GM18873 (cell line): Measurements from ENCODE around the gene IQCC.
"Not testable (repeated sequence)": the region's sequence is repeated elsewhere in the genome, so short reads cannot be mapped to it uniquely, and the experiment has no call there.

Source experiments
- ATAC-seq: cut with Tn5 transposase; IDR thresholded peaks from one replicate; pipeline ENCODE4 v1.9.1; 2021; ENCODE audit warnings: mild to moderate bottlenecking, moderate library complexity, moderate number of reproducible peaks; ENCODE audit not compliant: unreplicated experiment, low FRiP score

The IQCC gene

DNA sequence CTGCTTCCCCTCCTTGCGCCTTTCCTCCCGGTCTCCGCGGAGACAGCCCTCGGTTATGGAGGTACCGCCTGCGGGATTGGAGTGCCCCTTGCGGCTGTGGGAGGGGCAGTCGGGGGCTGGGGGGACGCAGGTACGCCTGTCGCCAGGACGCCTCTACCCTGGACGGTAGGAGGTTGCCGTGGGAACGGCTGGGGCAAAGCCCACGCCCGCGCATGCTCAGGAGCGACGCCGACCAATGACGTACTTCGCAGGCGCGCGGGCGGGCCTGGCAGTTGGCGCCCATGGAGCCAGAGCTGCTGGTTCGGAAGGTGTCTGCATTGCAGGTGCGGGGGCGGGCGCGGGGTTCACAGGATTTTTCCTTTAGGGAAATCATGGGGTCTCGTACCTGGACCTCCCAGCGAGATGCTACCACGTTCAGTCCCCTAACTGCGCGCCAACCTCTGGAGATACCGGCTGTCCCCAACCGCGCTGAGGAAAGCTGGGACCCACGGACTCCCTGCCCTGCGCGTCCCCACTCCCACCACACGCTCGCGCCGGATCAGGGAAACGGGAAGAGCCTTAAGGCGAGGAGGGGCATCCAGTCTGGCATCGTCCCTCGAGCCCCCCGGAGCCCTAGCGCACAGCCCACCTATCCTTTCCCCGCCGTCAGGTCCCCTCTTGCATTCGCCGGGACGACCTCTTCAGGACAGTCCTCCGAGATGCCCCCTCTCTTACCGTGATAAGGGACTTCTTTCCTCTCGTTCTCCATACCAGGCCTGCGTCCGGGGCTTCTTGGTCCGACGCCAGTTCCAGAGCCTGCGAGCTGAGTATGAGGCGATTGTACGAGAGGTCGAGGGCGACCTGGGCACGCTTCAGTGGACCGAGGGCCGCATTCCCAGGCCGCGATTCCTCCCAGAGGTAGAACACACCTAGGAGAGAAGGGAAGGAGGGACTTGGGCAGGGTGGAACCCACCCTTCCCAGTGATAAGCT lies at the start of gene IQCC:
TSS of gene IQCC (plus strand) at position 271 of the 970 bp plus-strand sequence. CDS start at position 282, 11 bp downstream.
- ATAC-seq = no peak

DNA sequence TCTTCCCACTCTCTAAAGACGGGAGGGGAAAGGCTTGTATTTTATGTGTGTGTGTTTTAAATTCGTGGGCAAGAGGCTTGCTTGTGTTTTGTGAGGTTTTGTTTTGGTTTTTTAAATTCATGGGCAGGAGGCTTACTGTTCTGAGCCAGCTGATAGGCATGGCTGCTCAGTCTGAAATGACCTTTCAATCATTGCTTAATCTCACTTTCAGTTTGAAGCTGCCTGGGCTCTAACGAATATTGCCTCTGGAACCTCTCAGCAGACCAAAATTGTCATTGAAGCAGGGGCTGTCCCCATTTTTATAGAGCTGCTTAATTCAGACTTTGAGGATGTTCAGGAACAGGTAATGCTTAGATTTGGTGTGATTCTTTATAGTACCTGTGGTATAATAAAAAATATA lies 46.3 kb upstream of the IQCC start:
- ATAC-seq = no peak

DNA sequence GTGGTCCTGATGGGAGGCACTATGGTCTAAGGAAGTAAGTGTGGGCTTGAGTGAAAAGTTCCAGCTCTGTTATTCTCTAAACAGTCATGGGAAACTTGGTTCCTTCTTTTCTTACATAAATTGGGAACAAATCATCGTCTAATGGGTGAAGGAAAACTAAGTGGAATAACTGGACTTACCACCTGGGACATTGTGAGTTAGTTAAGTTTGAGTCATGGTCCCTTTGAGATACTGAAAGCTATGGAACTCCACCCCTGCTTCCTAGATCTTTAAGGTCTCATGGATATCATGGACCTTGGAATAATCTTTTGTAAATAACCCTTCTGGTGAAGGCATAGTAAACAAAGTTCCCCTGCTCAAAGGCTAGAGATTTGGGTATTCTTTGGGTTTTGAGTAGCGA lies 42.1 kb upstream of the IQCC start:
- ATAC-seq = no peak

DNA sequence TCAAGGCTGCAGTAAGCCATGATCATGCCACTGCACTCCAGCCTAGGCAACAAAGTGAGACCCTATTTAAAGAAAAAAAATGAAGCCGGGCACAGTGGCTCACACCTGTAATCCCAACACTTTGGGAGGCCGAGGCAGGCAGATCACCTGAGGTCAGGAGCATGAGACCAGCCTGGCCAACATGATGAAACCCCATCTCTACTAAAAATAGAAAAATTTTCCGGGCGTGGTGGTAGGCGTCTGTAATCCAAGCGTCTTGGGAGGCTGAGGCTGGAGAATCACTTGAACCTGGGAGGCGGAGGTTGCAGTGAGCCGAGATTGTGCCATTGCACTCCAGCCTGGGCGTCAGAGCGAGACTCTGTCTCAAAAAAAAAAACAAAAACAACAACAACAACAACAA lies 39.8 kb upstream of the IQCC start:
- not testable (repeated sequence) for ATAC-seq

DNA sequence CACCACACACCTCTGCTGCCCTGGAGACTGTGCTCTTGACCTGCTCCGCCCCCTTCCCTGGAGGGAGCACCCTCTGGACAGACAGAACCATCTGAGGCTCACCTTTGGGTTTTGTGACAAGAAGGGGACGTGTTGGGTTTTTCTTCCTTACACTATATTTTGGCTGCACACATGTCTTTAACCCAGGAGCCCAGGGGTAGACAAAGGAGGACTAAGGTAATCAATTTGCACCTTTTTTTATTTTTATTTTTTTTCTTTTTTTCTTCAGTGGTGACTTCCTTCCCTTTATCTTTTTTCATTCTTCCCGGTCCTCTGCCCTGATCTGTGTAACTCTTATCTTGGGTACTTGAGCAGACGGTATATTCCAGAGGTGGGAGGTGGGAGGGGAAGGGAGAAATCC lies 34.5 kb upstream of the IQCC start:
- no peak for ATAC-seq

DNA sequence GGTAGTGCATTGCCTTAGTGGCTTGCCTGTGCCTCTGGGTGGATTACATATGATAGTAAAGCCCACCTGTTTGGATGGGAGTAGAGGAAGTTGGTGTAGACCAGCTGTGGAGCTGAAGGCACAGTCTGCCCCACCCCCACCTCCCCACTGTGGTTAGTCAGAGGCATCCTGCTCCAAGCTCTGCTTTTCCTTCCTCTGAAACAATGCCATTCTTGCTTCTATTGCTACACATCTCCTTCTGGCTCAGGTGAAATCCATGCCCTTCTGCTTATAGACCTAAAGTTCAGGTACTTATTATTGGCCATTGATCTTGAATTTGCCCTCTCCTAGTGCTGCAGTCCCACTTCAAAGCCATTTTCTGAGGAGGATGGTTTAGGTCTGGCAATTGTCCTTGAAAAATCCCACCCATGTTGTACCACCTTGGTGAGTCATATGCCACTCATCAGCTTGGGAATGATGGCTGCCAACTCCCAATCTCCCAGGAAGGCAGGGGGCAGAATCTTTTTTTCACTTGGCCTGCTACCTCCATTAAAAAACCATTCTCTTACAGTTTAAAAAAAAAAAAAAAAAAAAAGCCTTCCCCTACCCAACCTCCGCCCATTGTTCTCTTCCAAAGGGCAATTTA lies 32.7 kb upstream of the IQCC start:
- no peak for ATAC-seq

DNA sequence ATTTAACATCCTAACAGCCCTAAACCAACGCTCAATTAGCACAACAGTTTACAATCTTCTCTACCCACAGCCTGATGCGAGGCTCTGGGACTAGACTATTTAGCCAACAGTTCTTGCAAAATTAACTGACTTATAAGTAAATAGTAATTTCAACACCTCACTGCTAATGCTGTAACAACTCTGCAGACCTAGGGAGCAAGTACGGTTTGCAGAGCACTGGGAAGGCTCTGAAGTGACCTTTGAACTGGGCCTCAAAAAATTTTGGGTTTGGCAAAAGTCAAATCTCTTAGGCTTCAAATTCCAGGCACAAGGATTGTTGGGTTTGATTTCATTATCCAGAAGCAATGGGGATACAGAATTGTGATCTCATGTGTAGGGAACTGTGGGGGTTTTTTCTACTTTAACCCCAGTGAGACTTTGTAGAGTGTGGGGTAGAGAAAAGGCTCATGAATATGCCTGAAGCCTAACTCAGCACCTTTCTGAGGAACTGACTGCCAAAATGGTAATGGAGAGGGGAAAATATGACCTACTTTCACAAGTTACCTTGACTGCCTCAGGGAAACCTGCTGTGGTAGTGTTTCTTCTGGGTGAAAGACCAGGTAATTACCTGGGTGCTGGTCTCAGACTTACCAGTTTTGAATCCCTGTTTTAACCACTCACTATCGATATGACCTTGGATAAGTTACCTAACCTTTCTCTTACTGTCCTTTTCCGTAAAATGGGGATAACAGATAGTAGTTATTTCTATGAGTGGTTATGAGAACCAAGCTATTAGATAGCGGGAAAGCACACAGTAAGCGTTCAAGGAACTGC lies 26.9 kb upstream of the IQCC start:
- ATAC-seq = no peak

DNA sequence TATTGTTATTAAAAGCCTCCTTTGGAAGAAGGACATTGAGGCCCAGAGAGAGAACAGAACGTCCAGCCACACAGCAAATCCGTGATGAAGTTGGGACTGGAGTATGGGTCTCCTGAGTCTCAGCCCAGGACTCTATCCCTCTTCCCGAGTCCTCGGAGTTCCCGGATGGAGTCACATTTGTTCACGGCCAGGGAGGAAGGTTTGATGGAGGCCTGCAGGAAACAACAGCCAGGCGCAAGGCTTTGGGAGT lies 26.4 kb upstream of the IQCC start:
- ATAC-seq = peak; percentile 13

DNA sequence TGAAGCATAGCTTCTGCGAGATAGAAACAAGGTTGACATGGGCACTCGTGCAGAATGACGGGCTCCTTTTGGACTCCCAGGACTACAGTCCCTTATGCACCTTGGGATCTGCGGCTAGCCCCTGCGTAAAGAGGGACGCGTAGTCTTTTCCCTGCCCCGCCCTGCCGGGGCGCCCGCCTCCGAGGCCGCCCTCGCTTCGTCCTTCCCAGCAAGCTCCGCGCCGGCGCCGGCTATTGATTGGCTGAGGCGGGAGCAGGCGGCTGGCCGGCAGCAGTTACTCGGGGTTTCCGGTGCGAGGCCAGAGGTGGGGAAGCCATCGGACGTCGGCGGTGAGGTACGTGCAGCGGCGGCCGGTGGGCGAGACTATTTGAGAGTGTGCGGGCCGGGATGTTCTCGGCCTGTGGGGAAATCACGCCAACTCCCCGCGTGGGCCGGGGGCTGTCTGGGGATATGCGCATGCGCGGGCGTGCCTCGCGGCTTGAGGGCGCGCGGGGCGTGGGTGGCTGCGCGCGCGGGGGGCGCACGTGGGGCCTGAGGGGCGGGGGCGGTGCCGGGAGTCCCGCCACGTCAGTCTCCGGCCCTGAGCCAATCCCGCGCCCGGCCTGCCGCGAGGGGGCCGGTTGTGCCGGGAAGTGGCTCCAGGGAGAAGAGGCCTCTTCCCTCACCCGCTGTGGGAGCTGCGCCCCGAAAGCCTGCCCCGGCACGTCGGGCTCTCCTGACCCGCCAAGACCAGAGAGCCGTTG lies 25.9 kb upstream of the IQCC start, which contains the start of gene TXLNA:
TSS of gene TXLNA (plus strand) at position 233 of the 743 bp plus-strand sequence. CDS start 671 bp downstream, outside the sequence.
- ATAC-seq = peak; percentile 68

DNA sequence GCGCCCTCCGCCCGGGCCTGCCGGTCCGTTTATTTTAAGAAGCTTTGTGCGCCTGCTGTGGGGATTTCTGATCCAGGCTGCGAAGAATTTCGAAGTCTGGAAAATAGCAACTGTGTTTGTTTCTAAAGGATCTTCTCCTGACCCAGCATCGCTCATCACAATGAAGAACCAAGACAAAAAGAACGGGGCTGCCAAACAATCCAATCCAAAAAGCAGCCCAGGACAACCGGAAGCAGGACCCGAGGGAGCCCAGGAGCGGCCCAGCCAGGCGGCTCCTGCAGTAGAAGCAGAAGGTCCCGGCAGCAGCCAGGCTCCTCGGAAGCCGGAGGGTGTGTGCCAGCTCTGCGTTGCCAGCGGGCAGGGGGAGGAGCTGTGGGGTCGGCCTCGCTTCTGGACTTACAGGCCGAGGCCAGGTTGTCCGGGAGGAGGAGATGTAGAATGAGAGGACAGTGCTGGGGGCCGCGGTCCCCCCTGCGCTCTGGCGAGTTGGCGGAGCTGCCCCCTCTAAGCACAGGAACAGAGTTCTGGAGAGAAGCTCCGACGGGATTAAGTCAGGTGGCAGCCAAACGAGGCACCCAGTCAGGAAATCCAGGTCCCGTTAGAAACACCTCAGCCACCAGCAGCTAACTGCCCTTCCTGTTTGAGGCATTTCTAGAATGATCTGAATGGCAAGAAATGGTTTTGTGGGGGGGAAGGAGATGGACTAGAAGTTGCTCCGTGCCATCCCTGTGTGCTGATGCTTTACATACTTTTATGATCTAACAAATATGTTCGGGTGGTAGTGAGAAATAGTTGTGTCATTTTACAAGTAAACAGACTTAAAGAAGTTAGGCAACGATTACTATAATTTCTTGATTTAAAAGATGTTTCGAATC lies 25.0 kb upstream of the IQCC start:
- no peak for ATAC-seq

DNA sequence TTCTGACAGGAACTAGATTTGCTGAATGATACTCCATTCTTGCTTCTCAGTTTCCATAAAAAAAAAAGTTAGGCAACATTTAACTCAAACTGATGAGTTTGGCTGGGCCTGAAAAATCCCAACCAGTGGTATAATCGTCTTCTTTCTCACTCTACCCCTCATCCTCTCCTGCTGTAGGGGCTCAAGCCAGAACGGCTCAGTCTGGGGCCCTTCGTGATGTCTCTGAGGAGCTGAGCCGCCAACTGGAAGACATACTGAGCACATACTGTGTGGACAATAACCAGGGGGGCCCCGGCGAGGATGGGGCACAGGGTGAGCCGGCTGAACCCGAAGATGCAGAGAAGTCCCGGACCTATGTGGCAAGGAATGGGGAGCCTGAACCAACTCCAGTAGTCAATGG lies 24.4 kb upstream of the IQCC start:
- no peak for ATAC-seq

DNA sequence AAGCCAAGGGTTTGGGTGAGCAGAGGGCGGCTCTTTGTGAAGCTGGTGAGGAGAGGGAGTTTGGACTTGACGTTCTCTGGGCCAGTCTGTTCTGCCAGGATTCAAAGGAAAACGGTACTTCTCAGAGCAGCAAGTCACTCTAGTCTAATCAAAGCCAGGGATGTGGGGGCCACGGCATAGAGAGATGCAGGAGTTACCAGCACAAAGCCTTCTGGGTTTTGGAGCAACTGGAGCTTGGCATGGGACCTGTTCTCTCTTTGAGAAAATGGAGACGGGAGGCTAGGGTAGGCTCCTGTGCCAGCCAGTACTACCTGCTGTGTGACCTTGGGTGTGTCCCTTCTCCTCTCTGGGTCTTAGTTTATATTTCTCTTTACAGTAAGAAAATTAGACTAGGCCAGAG lies 23.9 kb upstream of the IQCC start:
- no peak for ATAC-seq

DNA sequence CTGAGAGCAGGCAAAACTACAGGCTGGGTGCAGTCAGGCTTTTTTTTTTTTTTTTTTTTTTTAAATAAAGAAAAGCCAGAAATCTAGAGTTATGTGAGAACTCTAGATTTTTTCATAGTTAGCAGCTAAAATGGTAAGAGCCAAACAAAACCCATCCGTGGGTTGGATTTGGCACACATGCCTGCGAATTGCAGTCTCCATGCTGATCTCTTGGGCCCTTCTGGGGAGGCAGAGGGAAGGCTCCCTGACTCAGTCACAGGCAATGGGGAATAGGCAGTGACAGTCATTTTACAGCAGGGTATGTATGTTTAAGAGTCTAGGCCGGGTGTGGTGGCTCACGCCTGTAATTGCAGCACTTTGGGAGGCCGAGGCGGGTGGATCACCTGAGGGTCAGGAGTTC lies 23.4 kb upstream of the IQCC start:
- ATAC-seq = no peak

DNA sequence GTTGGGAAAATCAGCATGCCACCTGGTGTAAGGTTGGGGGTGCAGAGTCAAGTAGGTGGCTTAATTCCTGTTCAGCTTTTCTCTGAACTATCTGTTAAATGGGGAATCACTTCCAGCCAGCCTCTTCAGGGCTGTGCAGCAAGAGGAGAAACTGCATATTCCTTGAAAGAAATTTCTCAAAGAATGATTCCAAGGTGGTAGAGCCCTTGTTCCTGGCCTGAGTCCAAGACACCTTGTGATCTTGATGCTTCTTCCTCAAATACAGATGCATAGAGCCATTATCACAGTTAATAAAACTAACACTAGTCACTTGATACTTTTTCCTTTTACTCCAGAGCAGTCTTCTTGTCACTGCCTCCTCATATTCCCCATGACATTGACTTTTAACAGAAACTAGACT lies 20.8 kb upstream of the IQCC start:
- ATAC-seq = no peak

DNA sequence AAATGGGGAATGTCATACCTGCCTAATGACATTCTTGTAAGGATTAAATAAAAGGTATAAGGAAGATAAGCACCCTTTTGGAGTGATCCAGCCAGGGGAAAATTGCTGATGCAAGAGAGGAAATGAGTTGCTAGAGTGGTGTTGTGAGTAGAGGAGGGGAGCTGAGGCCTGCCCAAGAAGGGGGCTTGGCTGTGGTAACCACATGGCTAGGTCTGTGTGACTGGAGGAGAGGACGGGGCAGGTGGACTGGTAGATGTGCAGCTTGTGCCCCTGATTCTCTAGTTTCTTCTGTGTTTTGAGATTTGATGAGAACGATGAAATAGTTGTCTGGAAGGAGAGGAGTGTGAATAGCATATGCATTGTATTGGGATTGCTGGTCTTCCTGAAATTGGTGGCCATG lies 19.4 kb upstream of the IQCC start:
- ATAC-seq = no peak

DNA sequence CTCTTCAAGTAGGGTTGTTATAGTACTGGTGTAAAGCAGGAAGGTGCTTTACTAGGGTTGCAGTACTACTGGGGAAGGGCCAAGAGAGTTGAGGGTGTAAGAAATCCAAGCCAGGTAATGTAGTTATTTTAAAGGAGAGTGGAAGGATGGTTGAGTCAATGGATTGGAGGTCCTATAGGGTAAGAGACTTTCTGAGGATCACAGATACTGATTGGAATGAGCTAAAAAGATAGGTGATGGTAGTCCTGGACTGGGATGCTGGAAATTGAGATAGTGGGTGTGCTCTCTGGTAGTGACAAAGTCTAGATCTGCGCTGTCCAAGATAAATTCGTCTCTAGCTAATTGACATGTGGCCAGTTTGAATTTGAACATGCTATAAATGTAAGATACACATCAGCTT lies 19.0 kb upstream of the IQCC start:
- ATAC-seq = no peak

DNA sequence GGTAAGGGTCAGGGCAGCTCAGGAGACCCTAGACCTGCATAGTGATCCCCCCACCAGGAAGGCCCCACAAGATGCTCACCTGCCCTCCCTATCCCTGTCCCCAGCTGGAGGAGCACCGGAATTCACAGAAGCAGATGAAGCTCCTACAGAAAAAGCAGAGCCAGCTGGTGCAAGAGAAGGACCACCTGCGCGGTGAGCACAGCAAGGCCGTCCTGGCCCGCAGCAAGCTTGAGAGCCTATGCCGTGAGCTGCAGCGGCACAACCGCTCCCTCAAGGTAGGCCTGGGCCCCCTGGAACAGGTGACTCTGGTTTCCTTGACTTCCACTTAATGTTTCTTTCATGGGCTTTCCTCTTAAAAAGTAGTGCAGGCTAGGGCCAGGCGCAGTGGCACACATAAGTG lies 17.6 kb upstream of the IQCC start:
- ATAC-seq = no peak

DNA sequence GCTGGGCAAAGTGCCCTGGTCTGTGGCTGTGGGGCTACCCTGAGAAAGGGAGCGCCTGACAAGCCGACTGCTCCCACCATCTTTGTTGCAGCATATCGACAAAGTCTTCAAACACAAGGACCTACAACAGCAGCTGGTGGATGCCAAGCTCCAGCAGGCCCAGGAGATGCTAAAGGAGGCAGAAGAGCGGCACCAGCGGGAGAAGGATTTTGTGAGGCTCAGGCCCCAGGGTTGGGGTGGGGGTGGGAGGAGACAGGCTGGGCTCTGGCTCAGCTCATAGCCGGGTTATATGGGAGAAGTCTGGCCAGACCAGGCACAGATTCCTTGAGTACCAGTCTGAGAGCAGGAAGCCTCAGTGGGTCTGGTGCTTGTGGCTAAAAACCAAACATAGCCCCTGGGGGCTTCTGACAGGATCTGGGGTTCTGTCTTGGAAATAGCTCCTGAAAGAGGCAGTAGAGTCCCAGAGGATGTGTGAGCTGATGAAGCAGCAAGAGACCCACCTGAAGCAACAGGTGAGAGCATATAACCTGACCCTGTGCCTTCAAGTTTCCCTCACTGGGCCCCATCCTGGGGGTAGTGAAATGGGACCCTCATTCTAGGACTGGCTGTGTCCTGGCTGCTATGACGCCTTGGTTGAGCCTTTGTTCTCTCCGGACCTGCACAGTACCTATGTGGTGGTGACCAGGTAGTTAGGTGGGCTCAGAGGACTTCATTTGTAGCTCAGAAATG lies 13.1 kb upstream of the IQCC start:
- no peak for ATAC-seq

DNA sequence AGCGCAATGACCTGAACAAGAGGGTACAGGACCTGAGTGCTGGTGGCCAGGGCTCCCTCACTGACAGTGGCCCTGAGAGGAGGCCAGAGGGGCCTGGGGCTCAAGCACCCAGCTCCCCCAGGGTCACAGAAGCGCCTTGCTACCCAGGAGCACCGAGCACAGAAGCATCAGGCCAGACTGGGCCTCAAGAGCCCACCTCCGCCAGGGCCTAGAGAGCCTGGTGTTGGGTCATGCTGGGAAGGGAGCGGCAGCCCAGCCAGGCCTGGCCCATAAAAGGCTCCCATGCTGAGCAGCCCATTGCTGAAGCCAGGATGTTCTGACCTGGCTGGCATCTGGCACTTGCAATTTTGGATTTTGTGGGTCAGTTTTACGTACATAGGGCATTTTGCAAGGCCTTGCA lies 10.5 kb upstream of the IQCC start:
- ATAC-seq = no peak
